ENCODE data around the gene CLPSL1.

The CLPSL1 gene

GRCh38 chr6:35801148-35801547 lies 20.3 kb downstream of the CLPSL1 start:
- no peak for TF ChIP-seq CTCF (IDR thresholded peaks at IDR 0.05; ENCODE audit: unreplicated experiment in 3 of 3)
- no peaks in the 10 kb centered on the region for H3K9me3 Mint-ChIP-seq
- no peak overlapping the region for H3K4me3 Mint-ChIP-seq
- no peaks in the 10 kb centered on the region for H3K4me1 Mint-ChIP-seq
- no peak overlapping the region for H3K27ac Mint-ChIP-seq
- H3K36me3 Mint-ChIP-seq (ENCODE audit: low read depth) = no peaks in the 10 kb centered on the region
- peaks cover 10% of the 10 kb centered on the region for H3K27me3 Mint-ChIP-seq (ENCODE audit: low read depth)

- H3K4me3 Mint-ChIP-seq = peak within 1 kb of the TSS; percentile 63 to 69 (median 66)
- no peak within 1 kb of the TSS for H3K27ac Mint-ChIP-seq
- peaks cover 7% of the 10 kb centered on the region for H3K4me1 Mint-ChIP-seq
- peaks cover 11% of the 10 kb centered on the region for H3K27me3 Mint-ChIP-seq (ENCODE audit: low read depth)
- no peak for TF ChIP-seq CTCF (IDR thresholded peaks at IDR 0.05; ENCODE audit: unreplicated experiment in 3 of 3)
- H3K36me3 Mint-ChIP-seq (ENCODE audit: low read depth) = no peaks in the 10 kb centered on the region
- H3K9me3 Mint-ChIP-seq = no peaks in the 10 kb centered on the region
Measured at GRCh38 chr6:35804996-35805736, 24.3 kb downstream of the CLPSL1 start, which contains the start of gene LHFPL5. TSS of gene LHFPL5 (plus strand) at chr6:35805352. CDS start at chr6:35805671, 319 bp downstream.

- no peaks in the 10 kb centered on the region for H3K36me3 Mint-ChIP-seq (ENCODE audit: low read depth)
- no peak for TF ChIP-seq CTCF (IDR thresholded peaks at IDR 0.05; ENCODE audit: unreplicated experiment in 3 of 3)
- H3K9me3 Mint-ChIP-seq = no peaks in the 10 kb centered on the region
- H3K27ac Mint-ChIP-seq = no peak overlapping the region
- peaks cover 11% of the 10 kb centered on the region for H3K27me3 Mint-ChIP-seq (ENCODE audit: low read depth)
- H3K4me3 Mint-ChIP-seq = no peak overlapping the region
- peaks cover 7% of the 10 kb centered on the region for H3K4me1 Mint-ChIP-seq
Measured at GRCh38 chr6:35808688-35809087, 27.9 kb downstream of the CLPSL1 start.

- H3K36me3 Mint-ChIP-seq (ENCODE audit: low read depth) = no peaks in the 10 kb centered on the region
- H3K4me3 Mint-ChIP-seq = no peak overlapping the region
- TF ChIP-seq CTCF (IDR thresholded peaks at IDR 0.05; ENCODE audit: unreplicated experiment in 3 of 3) = no peak
- no peak overlapping the region for H3K27ac Mint-ChIP-seq
- peaks cover 11% of the 10 kb centered on the region for H3K27me3 Mint-ChIP-seq (ENCODE audit: low read depth)
- H3K9me3 Mint-ChIP-seq = no peaks in the 10 kb centered on the region
- peaks cover 7% of the 10 kb centered on the region for H3K4me1 Mint-ChIP-seq
Measured at GRCh38 chr6:35809809-35810208, 29.0 kb downstream of the CLPSL1 start.

- Mint-ChIP-seq H3K9me3 (peaks cover 4% of the 10 kb centered on the region), H3K36me3 (ENCODE audit: low read depth) (no peaks in the 10 kb centered on the region), H3K4me1 (peaks cover 7% of the 10 kb centered on the region), H3K27ac (no peak overlapping the region), H3K27me3 (ENCODE audit: low read depth) (peaks cover 11% of the 10 kb centered on the region), H3K4me3 (no peak overlapping the region)
- TF ChIP-seq CTCF (IDR thresholded peaks at IDR 0.05; ENCODE audit: unreplicated experiment in 3 of 3) = no peak
Measured at GRCh38 chr6:35810971-35811698, 30.3 kb downstream of the CLPSL1 start.

All from nephron (organoid).